GM12878 (cell line): Measurements from ENCODE around the gene GCH1. TPM values are rescaled to one million over a fixed set of nuclear protein-coding genes. Genes with fewer than 3 reads are reported as not detected.

Experiments
- ATAC-seq: fragments of 200-7000 bp; cut with Tn5 transposase; 3 replicates; pipeline ENCODE4 v1.9.1; 2020; ENCODE audit warnings: mild to moderate bottlenecking, moderate library complexity
- BruUV-seq: library from RNA; stranded (reverse); fragments of 400-500 nt; replicated peaks from 2 replicates; lab custom pipeline; 2021; lab: Mats Ljungman, UMichigan
- CTCF ChIA-PET: fragments of 300-600 bp; sonication (Branson Sonifier 250); formaldehyde crosslinking; extraction: SDS; loops from one replicate; lab custom pipeline; 2021; ENCODE audit warnings: inconsistent platforms; lab: Yijun Ruan, JAX
- POLR2A ChIA-PET: fragments of 350-600 bp; formaldehyde crosslinking; extraction: SDS; loops from one replicate; lab custom pipeline; 2021; ENCODE audit warnings: inconsistent platforms; lab: Charles Lee
- RAD21 ChIA-PET: fragments of 300-600 bp; sonication (Branson Sonifier 250); formaldehyde crosslinking; loops from one replicate; lab custom pipeline; 2023; ENCODE audit warnings: antibody characterized with exemption; ENCODE audit not compliant: unreplicated experiment; lab: Charles Lee
- SMC1A ChIA-PET: fragments of 300-600 bp; sonication (Branson Sonifier 250); formaldehyde crosslinking; loops from one replicate; lab custom pipeline; 2023; ENCODE audit not compliant: unreplicated experiment, uncharacterized antibody; lab: Charles Lee
- DNase-seq: peaks from one replicate; pipeline ENCODE4 v3.0.0-alpha.2; 2011; ENCODE audit warnings: low read depth, low spot score
- FAIRE-seq: peaks from 3 replicates; lab custom pipeline; 2011; peaks lifted over from hg19 to GRCh38; lab: Jason Lieb, UNC
- H2AFZ ChIP-seq: 2 replicates; pipeline ENCODE4 v1.6.0; 2011; ENCODE audit warnings: low read depth, low read length, control low read depth; ENCODE audit not compliant: control insufficient read depth
- H3K27ac ChIP-seq: 2 replicates; pipeline ENCODE4 v1.5.1; 2011; ENCODE audit warnings: control low read depth; ENCODE audit not compliant: control insufficient read depth, insufficient read depth
- H3K27me3 ChIP-seq, 2 experiments: replicated peaks in 1 of 2; 2 replicates each; pipeline versions ENCODE4 v1.6.0 to v1.6.1; 2011; ENCODE audit warnings: low read length in 1 of 2; ENCODE audit not compliant: control insufficient read depth in 2 of 2, insufficient read depth in 2 of 2
- H3K36me3 ChIP-seq, 2 experiments: 2 replicates each; pipeline ENCODE4 v1.5.1; 2011; ENCODE audit warnings: low read length in 1 of 2; ENCODE audit not compliant: control insufficient read depth in 2 of 2, insufficient read depth in 2 of 2
- H3K4me1 ChIP-seq: 2 replicates; pipeline ENCODE4 v1.6.1; 2011; ENCODE audit warnings: mild to moderate bottlenecking, low read length, moderate library complexity, mixed read lengths; ENCODE audit not compliant: control insufficient read depth, insufficient read depth
- H3K4me2 ChIP-seq: 2 replicates; pipeline ENCODE4 v1.6.0; 2011; ENCODE audit warnings: control low read depth; ENCODE audit not compliant: control insufficient read depth, insufficient read depth
- H3K4me3 ChIP-seq: fragments of 200-600 bp; sonication (generic); 2 replicates; pipeline ENCODE4 v1.5.1; 2016
- H3K79me2 ChIP-seq: 2 replicates; pipeline ENCODE4 v1.6.0; 2011; ENCODE audit warnings: low read length; ENCODE audit not compliant: control insufficient read depth, insufficient read depth
- H3K9ac ChIP-seq: 2 replicates; pipeline ENCODE4 v1.8.0; 2011; ENCODE audit warnings: low read length, control low read depth, mixed read lengths; ENCODE audit not compliant: control insufficient read depth, insufficient read depth
- H3K9me3 ChIP-seq: replicated peaks from 3 replicates; pipeline ENCODE4 v1.5.1; 2011; ENCODE audit warnings: mild to moderate bottlenecking, low read length; ENCODE audit not compliant: control insufficient read depth, insufficient read depth
- H4K20me1 ChIP-seq: 2 replicates; pipeline ENCODE4 v1.6.0; 2011; ENCODE audit not compliant: control insufficient read depth, insufficient read depth
- CHD1 ChIP-seq: IDR thresholded peaks from 2 replicates; pipeline ENCODE4 v1.6.1; 2012; ENCODE audit warnings: low read depth, low read length, improper control_type of control experiment
- EP300 ChIP-seq, 2 experiments: fragments of 150-350 bp in 1 of 2; IDR thresholded peaks; 2 replicates each; pipeline ENCODE4 v1.6.1; 2011 to 2012; ENCODE audit warnings: low read depth in 2 of 2, low read length in 2 of 2, borderline replicate concordance in 1 of 2, improper control_type of control experiment in 1 of 2, inconsistent platforms in 1 of 2; ENCODE audit not compliant: control insufficient read depth in 1 of 2
- EZH2 ChIP-seq: IDR thresholded peaks from 2 replicates; pipeline ENCODE4 v1.6.1; 2012; ENCODE audit warnings: low read depth, mild to moderate bottlenecking, control low read depth, inconsistent platforms, low read length, borderline replicate concordance; ENCODE audit not compliant: control insufficient read depth
- KDM1A ChIP-seq: fragments of 200-600 bp; sonication (generic); IDR thresholded peaks from 2 replicates; pipeline ENCODE4 v1.6.1; 2016; ENCODE audit warnings: borderline replicate concordance
- PAX5 ChIP-seq: IDR thresholded peaks from 2 replicates; pipeline ENCODE4 v1.6.1; 2011; ENCODE audit warnings: low read depth, low read length, borderline replicate concordance
- RUNX3 ChIP-seq: IDR thresholded peaks from 2 replicates; pipeline ENCODE4 v1.6.1; 2012; ENCODE audit warnings: low read length, inconsistent platforms
- WGBS: methylation state at CpG from one replicate; pipeline ENCODE4 v1.1.6; 2016; ENCODE audit warnings: low lambda C conversion rate; ENCODE audit not compliant: insufficient replicate concordance, insufficient coverage; ENCODE audit errors: missing lambda C conversion rate; 5-methylcytosine and 5-hydroxymethylcytosine counted together
- in situ Hi-C: fragments of 300-500 bp; cut with MboI; formaldehyde crosslinking; loops from 9 replicates; pipeline ENCODE4 v1.14.3; 2018; ENCODE audit warnings: mixed read lengths
- intact Hi-C: fragments of 100-400 bp; cut with micrococcal nuclease; formaldehyde crosslinking; loops from one replicate; pipeline ENCODE4 v1.14.2; 2022; ENCODE audit not compliant: unreplicated experiment
- polyA plus RNA-seq, 11 experiments: library from polyadenylated mRNA; depleted of rRNA in 4 of 11; unstranded in 6 of 11; stranded (reverse) in 5 of 11; fragments of >200 nt; fragmentation: Nextera tagmentation in 4 of 11; fragmentation: Illumina TruSeq in 1 of 11; extraction: Ambion mirVana in 4 of 11; extraction: Trizol in 1 of 11; gene quantifications; 1 replicate in 1 of 11; 2 replicates in 10 of 11; pipeline versions ENCODE4 v1.2.1 to v1.2.3, GENCODE V29; 2011 to 2016; ENCODE audit warnings: inconsistent platforms in 2 of 11, missing spikeins in 2 of 11, low read depth in 1 of 11
- total RNA-seq, 4 experiments: library from RNA; depleted of rRNA in 3 of 4; stranded (reverse); fragments of >200 nt in 3 of 4; fragmentation: Illumina TruSeq in 1 of 4; extraction: Trizol in 1 of 4; gene quantifications; 2 replicates each; pipeline versions ENCODE4 v1.2.1 to v1.2.3, GENCODE V29; 2013 to 2021
- TF ChIP-seq, protein P1 (sequence below): fragments of 450-650 bp; IDR thresholded peaks from 2 replicates; pipeline ENCODE4 v1.6.1; 2017; ENCODE audit warnings: low read depth, mild to moderate bottlenecking, moderate library complexity
- TF ChIP-seq, protein P2 (sequence below): fragments of 450-650 bp; IDR thresholded peaks from 2 replicates; pipeline ENCODE4 v1.6.1; 2017; ENCODE audit warnings: mild to moderate bottlenecking, moderate library complexity

The GCH1 gene
- total and polyA plus RNA-seq, 10 of the 15 experiments (the other 5 are each of a cell fraction or from before 2014, with no cell fraction given) = 25.1 to 37.0 (median 33.8) TPM

DNA sequence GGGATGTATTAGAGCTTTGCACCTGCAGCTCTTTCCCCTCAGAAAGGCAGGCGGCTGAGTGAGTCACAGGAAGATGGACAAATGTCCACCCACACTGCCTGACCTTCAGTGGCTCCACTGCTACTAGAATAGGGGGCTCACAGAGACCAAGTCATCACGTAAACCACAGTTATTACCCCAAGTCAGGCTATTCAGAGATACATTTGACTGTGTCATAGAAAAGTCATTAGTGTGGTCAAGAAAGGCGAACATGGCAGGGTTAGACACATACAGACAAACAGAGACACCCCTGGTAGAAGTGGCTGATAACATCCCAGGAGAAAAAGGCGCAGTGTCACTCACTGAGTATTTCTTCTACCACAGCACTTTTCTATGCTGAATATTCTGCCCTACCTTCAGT is 36.0 kb downstream of the GCH1 start:
- CTCF ChIA-PET = interaction anchor here (0.6 to 2.3 kb wide), 9 partner anchors 9 to 399 kb away, joined by 3 to 13 read pairs (median 4); partner anchors contain the start of gene GCH1
- no peak overlapping the region for H3K27ac ChIP-seq
- no peaks in the 10 kb centered on the region for H3K9me3 ChIP-seq
- peaks cover 1 to 5% of the 10 kb centered on the region in 2 experiments; a peak in 3 of 4 replicates for H3K36me3 ChIP-seq
- H3K4me1 ChIP-seq = no peaks in the 10 kb centered on the region
- peak; percentile 45; the same call in 1 of the 2 replicates for TF ChIP-seq RUNX3
- no peak for TF ChIP-seq EP300 (IDR thresholded peaks at IDR 0.05; ENCODE audit: borderline replicate concordance in 1 of 2, control insufficient read depth in 1 of 2, low read depth in 2 of 2, low read length in 2 of 2)
- TF ChIP-seq CHD1 = no peak
- H3K79me2 ChIP-seq = no peaks in the 10 kb centered on the region
- in situ Hi-C loops = no loop called here
- no TSS peak for BruUV-seq
- FAIRE-seq (no peak), DNase-seq (no peak), ATAC-seq (peak; percentile 40)
- RAD21 ChIA-PET = interaction anchor here (1.0 to 1.5 kb wide), 3 partner anchors 9 to 15 kb away, joined by 3 read pairs; no protein-coding TSS in a partner anchor
- no peaks in the 10 kb centered on the region for H3K27me3 ChIP-seq
- H3K4me2 ChIP-seq = no peak overlapping the region
- H4K20me1 ChIP-seq = no peaks in the 10 kb centered on the region
- SMC1A ChIA-PET = interaction anchor here (0.8 to 2.1 kb wide), 9 partner anchors 8 to 37 kb away, joined by 3 to 7 read pairs (median 4); no protein-coding TSS in a partner anchor
- WGBS = 58% methylated on average over 4 of the region's 4 CpGs
- H2AFZ ChIP-seq = no peak overlapping the region
- POLR2A ChIA-PET = interaction anchor here (0.6 to 1.1 kb wide), 2 partner anchors 12 to 326 kb away, joined by 3 to 4 read pairs; no protein-coding TSS in a partner anchor
- no peak overlapping the region for H3K4me3 ChIP-seq
- H3K9ac ChIP-seq = no peak overlapping the region
- intact Hi-C loops = no loop called here

DNA sequence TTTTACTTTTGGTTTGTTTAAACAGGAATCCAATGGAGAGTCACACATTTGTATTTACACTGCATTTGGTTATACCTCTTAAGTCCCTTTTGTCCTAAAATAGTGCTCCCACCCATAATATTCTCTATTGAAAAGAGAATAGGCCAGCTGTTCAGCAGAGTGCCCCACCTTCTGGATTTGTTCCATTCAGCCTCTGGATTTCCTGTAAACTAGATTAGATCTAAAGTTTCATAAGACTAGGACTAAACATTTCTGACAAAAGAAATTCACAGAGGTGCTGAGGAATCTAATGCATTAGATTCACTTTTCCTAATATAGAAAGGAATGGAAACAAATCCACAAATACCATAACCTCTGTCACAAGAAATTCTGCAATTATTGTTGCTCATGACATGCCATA is 38.1 kb downstream of the GCH1 start:
- no peak overlapping the region for H3K9ac ChIP-seq
- ATAC-seq (no peak), FAIRE-seq (no peak), DNase-seq (no peak)
- no peaks in the 10 kb centered on the region for H3K4me1 ChIP-seq
- H2AFZ ChIP-seq = no peak overlapping the region
- in situ Hi-C loops (no loop called here), intact Hi-C loops (no loop called here)
- RAD21 ChIA-PET = no interaction called here
- SMC1A ChIA-PET = no interaction called here
- H3K4me2 ChIP-seq = no peak overlapping the region
- no peaks in the 10 kb centered on the region for H3K27me3 ChIP-seq
- POLR2A ChIA-PET = interaction anchor here (1.5 kb wide), 1 partner anchor 10 kb away, joined by 3 read pairs; no protein-coding TSS in a partner anchor
- peaks cover 1 to 5% of the 10 kb centered on the region in 2 experiments; a peak in 3 of 4 replicates for H3K36me3 ChIP-seq
- no peaks in the 10 kb centered on the region for H3K79me2 ChIP-seq
- no TSS peak for BruUV-seq
- H3K4me3 ChIP-seq = no peak overlapping the region
- H4K20me1 ChIP-seq = no peaks in the 10 kb centered on the region
- no peak overlapping the region for H3K27ac ChIP-seq
- no peaks in the 10 kb centered on the region for H3K9me3 ChIP-seq
- CTCF ChIA-PET = no interaction called here
- no peak for TF ChIP-seq PAX5
- TF ChIP-seq, protein P1, sequence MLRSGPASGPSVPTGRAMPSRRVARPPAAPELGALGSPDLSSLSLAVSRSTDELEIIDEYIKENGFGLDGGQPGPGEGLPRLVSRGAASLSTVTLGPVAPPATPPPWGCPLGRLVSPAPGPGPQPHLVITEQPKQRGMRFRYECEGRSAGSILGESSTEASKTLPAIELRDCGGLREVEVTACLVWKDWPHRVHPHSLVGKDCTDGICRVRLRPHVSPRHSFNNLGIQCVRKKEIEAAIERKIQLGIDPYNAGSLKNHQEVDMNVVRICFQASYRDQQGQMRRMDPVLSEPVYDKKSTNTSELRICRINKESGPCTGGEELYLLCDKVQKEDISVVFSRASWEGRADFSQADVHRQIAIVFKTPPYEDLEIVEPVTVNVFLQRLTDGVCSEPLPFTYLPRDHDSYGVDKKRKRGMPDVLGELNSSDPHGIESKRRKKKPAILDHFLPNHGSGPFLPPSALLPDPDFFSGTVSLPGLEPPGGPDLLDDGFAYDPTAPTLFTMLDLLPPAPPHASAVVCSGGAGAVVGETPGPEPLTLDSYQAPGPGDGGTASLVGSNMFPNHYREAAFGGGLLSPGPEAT = no peak
- TF ChIP-seq, protein P2, sequence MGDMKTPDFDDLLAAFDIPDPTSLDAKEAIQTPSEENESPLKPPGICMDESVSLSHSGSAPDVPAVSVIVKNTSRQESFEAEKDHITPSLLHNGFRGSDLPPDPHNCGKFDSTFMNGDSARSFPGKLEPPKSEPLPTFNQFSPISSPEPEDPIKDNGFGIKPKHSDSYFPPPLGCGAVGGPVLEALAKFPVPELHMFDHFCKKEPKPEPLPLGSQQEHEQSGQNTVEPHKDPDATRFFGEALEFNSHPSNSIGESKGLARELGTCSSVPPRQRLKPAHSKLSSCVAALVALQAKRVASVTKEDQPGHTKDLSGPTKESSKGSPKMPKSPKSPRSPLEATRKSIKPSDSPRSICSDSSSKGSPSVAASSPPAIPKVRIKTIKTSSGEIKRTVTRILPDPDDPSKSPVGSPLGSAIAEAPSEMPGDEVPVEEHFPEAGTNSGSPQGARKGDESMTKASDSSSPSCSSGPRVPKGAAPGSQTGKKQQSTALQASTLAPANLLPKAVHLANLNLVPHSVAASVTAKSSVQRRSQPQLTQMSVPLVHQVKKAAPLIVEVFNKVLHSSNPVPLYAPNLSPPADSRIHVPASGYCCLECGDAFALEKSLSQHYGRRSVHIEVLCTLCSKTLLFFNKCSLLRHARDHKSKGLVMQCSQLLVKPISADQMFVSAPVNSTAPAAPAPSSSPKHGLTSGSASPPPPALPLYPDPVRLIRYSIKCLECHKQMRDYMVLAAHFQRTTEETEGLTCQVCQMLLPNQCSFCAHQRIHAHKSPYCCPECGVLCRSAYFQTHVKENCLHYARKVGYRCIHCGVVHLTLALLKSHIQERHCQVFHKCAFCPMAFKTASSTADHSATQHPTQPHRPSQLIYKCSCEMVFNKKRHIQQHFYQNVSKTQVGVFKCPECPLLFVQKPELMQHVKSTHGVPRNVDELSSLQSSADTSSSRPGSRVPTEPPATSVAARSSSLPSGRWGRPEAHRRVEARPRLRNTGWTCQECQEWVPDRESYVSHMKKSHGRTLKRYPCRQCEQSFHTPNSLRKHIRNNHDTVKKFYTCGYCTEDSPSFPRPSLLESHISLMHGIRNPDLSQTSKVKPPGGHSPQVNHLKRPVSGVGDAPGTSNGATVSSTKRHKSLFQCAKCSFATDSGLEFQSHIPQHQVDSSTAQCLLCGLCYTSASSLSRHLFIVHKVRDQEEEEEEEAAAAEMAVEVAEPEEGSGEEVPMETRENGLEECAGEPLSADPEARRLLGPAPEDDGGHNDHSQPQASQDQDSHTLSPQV = no peak
- no peak for TF ChIP-seq EP300 (IDR thresholded peaks at IDR 0.05; ENCODE audit: borderline replicate concordance in 1 of 2, control insufficient read depth in 1 of 2, low read depth in 2 of 2, low read length in 2 of 2)
- no peak for TF ChIP-seq KDM1A
- TF ChIP-seq EZH2 = no peak
